ENCODE results near the gene PPP2R2C. TPM values are rescaled to one million over a fixed set of nuclear protein-coding genes. Genes with fewer than 3 reads are reported as not detected.

The PPP2R2C gene
- total RNA-seq, 2 donors from 2014 or later, result 0.05 to 0.35 TPM

GRCh38 chr4:6368096-6368495 is 104.3 kb downstream of the PPP2R2C start:
- Histone ChIP-seq H3K27ac (no peak overlapping the region), H3K27me3 (no peaks in the 10 kb centered on the region), H3K9me3 (no peaks in the 10 kb centered on the region), H3K36me3 (no peaks in the 10 kb centered on the region), H3K4me3 (no peak overlapping the region), H3K4me1 (no peaks in the 10 kb centered on the region), H3K9ac (ENCODE audit: low read depth in 2 of 2, low read length in 2 of 2) (no peak overlapping the region)
- no peak for TF ChIP-seq CTCF (IDR thresholded peaks at IDR 0.05)
- no peak for DNase-seq
- intact Hi-C loops (cut with DNase I), result no loop called here

- DNase-seq, result no peak
These were observed 105.0 kb downstream of the PPP2R2C start for GRCh38 chr4:6367371-6367851.

GRCh38 chr4:6366581-6366980 is 105.8 kb downstream of the PPP2R2C start:
- Histone ChIP-seq H3K4me1 (no peaks in the 10 kb centered on the region), H3K9ac (ENCODE audit: low read depth in 2 of 2, low read length in 2 of 2) (no peak overlapping the region), H3K36me3 (no peaks in the 10 kb centered on the region), H3K4me3 (no peak overlapping the region), H3K9me3 (no peaks in the 10 kb centered on the region), H3K27me3 (no peaks in the 10 kb centered on the region), H3K27ac (no peak overlapping the region)
- intact Hi-C loops (cut with DNase I), result no loop called here
- no peak for DNase-seq
- TF ChIP-seq CTCF (IDR thresholded peaks at IDR 0.05), result no peak

More at GRCh38 chr4:6367371-6367851, 105.0 kb downstream of the PPP2R2C start:
- TF ChIP-seq CTCF (IDR thresholded peaks at IDR 0.05), result no peak
- Histone ChIP-seq H3K27ac (no peak overlapping the region), H3K9ac (ENCODE audit: low read depth in 2 of 2, low read length in 2 of 2) (no peak overlapping the region), H3K36me3 (no peaks in the 10 kb centered on the region), H3K9me3 (no peaks in the 10 kb centered on the region), H3K4me3 (no peak overlapping the region), H3K27me3 (no peaks in the 10 kb centered on the region), H3K4me1 (no peaks in the 10 kb centered on the region)
- intact Hi-C loops (cut with DNase I), result no loop called here

GRCh38 chr4:6365545-6366086 is 106.8 kb downstream of the PPP2R2C start:
- intact Hi-C loops (cut with DNase I), result no loop called here
- Histone ChIP-seq H3K4me3 (no peak overlapping the region), H3K9ac (ENCODE audit: low read depth in 2 of 2, low read length in 2 of 2) (no peak overlapping the region), H3K36me3 (no peaks in the 10 kb centered on the region), H3K9me3 (no peaks in the 10 kb centered on the region), H3K4me1 (no peaks in the 10 kb centered on the region), H3K27me3 (no peaks in the 10 kb centered on the region), H3K27ac (no peak overlapping the region)
- DNase-seq, result no peak
- no peak for TF ChIP-seq CTCF (IDR thresholded peaks at IDR 0.05)

GRCh38 chr4:6364581-6364980 is 107.8 kb downstream of the PPP2R2C start:
- DNase-seq, result no peak
- H3K27ac ChIP-seq, result no peak overlapping the region
- H3K4me1 ChIP-seq, result no peaks in the 10 kb centered on the region
- no peak overlapping the region for H3K4me3 ChIP-seq
- no peaks in the 10 kb centered on the region for H3K9me3 ChIP-seq
- no peaks in the 10 kb centered on the region for H3K27me3 ChIP-seq
- H3K9ac ChIP-seq (ENCODE audit: low read depth in 2 of 2, low read length in 2 of 2), result no peak overlapping the region
- intact Hi-C loops (cut with DNase I), result no loop called here
- no peaks in the 10 kb centered on the region for H3K36me3 ChIP-seq
- TF ChIP-seq CTCF (IDR thresholded peaks at IDR 0.05), result no peak
